HT1080 (cell line): ENCODE measurements around the gene HMOX1. TPM values are rescaled to one million over a fixed set of nuclear protein-coding genes. Genes with fewer than 3 reads are reported as not detected.

ENCODE experiments used
- DNase-seq: peaks from one replicate; pipeline ENCODE4 v3.0.0-alpha.2; 2015; ENCODE audit warnings: low read depth
- total RNA-seq: library from RNA; depleted of rRNA; stranded (reverse); fragments of >200 nt; shearing (Covaris generic); gene quantifications from 2 replicates; pipeline ENCODE4 v1.2.3, GENCODE V29; 2014

The HMOX1 gene
- total RNA-seq, 1 experiment from 2014 or later = 23.4 TPM

DNA sequence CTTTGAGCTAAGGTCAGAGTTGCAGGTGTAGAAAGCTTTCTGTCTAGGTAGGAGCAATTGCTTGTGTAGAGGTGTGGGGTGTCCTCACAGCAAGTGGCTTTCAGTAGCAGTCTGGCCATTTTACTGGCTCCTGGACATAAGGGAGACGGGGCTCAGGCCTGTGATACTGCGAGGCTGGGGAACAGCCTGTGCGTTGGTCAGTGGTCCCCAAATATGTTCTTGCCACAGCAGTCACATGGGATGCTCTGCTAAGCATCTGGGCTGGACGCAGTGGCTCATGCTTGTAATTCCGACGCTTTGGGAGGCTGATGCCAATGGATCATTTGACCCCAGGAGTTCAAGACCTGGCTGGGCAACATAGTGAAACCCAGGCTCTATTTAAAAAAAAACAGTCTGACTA lies 21.0 kb downstream of the HMOX1 start:
- DNase-seq = no peak

DNA sequence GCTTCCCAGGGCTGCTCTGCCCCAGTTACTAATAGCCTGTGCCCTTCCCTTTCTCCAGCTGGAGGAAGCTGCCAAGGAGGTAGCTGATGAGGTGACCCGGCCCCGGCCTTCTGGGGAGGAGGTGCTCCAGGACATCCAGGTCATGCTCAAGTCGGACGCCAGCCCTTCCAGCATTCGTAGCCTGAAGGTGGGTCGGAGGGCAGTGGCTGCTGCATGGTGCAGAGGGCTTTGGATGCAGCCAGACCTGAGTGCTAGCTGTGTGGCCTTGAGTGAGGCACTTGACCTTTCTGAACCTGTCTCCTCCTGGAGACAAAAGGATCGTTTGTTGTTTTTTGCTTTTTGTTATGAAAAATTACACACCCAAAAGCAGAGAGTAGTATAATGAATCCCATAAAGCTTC lies 22.5 kb downstream of the HMOX1 start:
- no peak for DNase-seq

DNA sequence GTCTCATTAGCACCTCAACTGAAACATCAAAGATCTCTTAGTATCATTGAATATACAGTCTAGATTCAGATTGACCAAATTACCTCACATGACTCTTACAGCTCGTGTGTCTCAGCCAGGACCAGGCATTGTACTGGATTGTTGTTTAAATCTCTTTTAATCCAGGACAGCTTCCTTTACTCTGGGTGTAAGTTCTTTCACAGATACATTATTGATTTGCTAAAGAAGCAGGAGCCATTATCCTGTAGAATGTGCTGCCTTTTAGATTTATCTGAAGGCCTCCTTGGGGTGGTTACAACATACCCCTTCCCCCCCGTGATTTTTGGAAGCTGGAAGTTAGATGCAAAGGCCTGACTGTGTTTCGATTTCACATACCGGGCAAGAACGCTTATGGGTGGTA lies 23.3 kb downstream of the HMOX1 start:
- DNase-seq = no peak

DNA sequence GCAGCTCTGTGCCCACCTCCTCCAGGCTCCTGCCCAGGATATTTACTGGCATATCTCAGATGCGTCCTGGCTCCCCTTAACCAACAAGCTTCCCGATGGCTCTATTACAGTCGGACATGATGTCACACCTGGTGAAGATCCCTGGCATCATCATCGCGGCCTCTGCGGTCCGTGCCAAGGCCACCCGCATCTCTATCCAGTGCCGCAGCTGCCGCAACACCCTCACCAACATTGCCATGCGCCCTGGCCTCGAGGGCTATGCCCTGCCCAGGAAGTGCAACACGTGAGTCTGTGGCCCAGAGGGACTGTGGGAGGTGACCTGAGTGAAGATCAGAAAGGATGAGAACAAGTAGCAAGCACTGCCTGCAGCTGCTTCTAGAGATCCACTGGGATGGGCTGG lies 25.5 kb downstream of the HMOX1 start:
- no peak for DNase-seq

DNA sequence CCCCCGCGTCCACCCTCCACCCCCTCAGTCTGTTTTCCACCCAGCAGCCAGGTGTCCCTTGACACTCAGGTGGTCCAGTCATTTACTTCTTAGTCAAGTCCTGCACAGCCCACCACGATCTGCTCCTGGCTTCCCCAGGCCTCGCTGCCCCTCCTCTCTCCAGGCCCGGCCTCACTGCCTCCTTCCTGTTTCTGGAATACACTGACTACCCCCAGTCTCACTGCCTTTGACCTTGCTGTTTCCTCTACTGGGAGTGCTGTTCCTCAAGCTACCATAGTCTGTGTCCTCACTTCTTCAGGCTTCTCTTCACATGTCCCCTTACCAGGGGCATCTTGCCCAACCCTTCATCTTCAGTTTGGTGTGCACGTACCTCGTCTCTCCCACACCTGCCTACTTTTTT lies 26.5 kb downstream of the HMOX1 start:
- no peak for DNase-seq

DNA sequence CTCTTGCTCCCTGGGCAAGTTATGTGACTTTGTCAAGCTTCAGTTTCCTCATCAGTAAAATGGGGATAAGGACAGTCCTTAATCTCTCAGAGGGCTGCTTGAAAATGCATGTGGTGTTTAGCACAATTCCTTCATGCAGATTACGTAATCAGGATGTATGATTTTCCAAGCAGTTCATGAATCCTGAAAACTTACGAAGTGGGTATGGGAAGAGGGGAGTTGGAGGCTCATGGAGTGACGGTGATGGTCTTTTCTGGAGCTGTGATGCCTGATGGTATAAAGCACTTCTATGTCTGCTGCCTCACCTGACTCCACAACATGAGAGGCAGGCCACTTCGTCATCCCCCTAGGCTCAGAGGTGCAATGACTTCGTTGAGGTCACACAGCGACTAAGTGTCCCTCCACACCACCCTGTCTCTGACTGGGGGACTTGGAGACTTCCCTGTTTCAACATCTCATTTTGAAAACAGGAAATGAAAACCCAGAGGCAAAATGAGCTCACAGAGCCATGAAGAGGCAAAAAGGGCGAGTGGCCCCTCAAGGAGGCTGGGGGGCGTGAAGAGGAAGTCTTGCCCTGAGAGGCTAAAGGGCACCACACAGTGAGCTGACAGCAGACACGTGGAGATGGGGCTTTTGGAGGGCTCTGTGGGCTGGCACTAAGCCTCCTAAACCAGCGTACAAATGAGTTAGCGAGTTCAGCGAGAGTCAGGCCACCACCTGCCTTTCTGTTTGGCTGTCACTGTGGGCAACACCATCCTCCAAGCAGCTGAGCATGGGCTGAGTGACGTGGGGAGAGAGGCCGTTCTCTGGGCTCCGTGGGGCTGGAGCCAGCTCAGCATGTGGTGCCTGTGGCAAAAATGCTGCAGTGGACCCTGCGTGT lies 29.1 kb downstream of the HMOX1 start:
- DNase-seq = no peak

DNA sequence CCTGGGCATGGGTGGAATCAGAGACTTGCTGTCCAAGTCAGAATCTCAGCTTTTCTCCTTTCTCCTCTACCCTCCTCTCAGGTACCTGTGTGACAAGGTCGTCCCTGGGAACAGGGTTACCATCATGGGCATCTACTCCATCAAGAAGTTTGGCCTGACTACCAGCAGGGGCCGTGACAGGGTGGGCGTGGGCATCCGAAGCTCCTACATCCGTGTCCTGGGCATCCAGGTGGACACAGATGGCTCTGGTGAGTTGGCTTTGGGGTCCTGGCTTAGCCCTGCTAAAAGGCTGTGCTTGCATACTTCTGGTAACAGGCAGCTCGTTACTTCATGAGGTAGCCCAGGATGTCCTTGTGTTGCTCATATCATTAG lies 29.8 kb downstream of the HMOX1 start:
- no peak for DNase-seq

DNA sequence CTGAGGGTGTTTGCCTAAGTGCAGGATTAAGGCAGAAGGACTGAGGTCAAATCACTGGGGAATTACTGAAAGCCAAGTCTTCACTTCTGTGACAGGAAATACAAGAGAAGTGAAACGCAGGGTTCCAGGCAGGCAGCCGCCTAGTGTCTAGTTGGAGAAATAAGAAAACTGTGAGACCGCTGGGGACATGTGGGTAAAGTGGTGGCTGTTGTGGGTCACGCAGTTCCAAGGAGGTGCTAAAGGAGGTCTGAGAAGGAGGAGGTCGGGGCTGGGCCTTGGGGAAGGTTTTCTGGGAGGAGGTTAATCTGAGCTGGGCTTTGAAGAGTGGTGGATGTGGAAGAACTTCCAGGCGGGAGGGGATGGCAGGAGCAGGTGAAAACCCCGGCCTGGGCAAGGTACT lies 30.2 kb downstream of the HMOX1 start:
- no peak for DNase-seq

DNA sequence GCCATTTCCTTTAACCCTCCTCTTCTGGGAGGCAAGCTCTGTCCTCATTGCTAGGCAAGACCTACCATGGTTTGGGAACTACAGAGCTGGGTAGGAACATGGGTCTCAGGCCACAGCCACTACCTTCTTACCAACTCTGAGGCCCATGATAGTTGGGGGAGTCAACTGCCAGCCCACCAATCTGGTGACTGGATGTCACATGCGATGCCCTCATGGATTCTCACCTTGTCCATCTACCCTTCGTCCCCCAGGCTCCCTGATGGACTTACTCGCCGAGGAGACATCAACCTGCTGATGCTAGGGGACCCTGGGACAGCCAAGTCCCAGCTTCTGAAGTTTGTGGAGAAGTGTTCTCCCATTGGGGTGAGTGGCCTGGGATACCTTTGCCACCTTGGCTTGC lies 32.7 kb downstream of the HMOX1 start:
- no peak for DNase-seq

DNA sequence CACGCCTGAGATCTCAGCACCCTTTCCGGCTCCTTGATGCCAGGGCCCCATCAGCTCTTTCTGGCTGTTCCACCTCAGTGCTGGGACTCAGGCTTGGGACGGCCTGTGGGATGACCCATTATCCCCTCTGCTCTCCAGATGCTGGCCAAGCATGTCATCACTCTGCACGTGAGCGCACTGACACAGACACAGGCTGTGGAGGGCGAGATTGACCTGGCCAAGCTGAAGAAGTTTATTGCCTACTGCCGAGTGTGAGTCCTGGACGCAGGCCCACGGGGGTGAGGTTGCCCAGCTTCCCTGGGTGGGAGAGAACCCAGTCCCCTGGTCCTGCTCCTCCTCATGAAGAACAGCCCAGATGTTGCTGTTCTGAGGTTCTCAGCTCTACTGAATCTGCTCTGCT lies 36.7 kb downstream of the HMOX1 start:
- no peak for DNase-seq

DNA sequence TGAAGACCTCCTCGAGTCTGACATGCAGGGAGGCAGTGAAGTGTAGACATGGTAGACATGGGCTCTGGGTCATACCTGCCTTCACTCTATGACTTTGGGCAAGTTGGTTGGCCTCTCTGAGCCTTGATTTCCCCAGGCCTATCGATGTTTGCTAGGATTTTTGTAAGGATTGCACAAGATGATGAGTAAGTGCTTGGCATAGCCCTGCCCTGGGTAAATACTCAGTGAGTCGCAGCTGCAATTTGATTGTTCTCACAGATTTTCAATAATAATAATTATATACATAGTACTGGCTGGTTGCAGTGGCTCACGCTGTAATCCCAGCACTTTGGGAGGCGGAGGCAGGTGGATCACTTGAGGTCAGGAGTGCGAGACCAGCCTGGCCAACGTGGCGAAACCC lies 37.2 kb downstream of the HMOX1 start:
- DNase-seq = no peak

DNA sequence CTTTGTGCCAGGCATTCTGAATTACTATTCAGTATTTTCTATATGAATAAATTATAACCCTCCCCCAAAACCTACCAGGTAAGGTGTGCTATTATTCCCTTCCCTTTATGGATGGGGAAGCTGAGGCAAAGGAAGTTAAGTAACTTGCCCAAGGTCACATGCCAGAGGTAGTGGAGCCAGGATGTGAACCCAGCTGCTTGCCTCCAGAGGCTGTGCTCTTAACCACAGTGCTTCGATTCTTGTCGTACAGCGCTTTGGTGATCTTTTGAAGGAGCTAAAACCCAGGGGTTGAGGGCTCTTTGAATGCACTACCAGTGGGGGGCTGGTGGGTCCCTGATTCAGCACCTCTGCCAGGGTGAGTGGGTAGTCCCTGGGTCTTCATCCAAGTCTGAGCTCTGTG lies 37.8 kb downstream of the HMOX1 start:
- DNase-seq = no peak

DNA sequence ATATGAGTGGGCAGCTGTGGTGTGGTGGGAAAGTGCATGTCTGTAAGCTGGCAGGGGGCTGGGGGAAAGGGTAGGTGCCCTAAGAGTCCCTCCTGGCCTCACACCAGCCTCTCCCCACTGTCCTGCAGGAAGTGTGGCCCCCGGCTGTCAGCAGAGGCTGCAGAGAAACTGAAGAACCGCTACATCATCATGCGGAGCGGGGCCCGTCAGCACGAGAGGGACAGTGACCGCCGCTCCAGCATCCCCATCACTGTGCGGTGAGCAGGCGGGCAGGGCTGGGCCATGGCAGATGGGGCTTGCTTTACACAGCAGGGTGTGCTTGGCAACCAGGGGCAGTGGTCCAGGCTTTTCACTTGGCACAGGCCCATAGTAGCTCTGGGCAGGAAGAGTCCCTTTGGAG lies 38.9 kb downstream of the HMOX1 start:
- DNase-seq = no peak

DNA sequence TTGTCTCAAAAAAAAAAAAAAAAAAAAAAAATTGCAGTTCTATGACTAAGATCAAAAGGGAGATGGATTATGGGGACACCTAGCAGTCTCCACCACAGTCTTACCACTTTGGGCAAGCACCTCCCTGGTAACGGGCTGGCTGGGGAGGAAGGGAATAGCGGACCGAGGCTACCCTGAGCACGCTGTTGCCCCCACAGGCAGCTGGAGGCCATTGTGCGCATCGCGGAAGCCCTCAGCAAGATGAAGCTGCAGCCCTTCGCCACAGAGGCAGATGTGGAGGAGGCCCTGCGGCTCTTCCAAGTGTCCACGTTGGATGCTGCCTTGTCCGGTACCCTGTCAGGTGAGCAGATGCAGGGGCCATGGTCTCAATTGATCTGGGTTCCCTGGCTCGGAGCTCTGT lies 40.2 kb downstream of the HMOX1 start:
- DNase-seq = no peak

DNA sequence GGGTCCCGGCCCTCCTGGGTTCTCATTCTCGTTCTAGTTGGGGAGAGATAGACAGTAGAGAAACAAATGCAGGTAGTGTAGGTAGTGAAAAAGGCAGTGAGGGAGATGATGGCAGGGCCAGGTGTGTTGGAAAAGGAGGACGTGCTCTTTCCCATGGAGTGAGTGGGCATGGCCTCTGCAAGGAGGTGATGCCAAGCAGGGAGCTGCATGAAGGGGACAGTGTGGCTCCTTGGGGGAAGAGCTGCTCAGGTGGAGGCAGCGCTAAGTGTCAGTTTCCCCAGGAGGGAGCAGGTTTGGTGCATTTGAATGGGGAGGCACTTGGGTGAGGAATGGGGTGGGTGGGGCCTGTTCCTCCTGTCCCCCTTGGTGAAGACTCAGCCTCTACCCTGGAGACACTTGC lies 41.2 kb downstream of the HMOX1 start:
- DNase-seq = no peak

DNA sequence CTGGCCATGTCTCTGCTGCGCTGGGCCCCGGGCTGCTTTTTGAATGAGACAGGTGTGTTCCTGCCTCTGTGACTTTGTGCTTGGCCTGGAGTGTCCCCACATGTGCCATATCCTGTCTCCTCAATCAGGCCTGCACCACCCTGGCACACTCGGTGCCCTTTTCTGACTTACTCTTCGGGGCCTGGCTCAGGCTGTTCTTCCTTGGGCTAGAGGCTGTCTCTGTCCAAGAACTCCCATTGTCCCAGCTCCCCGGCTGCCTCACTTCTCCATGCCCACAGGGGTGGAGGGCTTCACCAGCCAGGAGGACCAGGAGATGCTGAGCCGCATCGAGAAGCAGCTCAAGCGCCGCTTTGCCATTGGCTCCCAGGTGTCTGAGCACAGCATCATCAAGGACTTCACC lies 42.0 kb downstream of the HMOX1 start:
- DNase-seq = no peak

DNA sequence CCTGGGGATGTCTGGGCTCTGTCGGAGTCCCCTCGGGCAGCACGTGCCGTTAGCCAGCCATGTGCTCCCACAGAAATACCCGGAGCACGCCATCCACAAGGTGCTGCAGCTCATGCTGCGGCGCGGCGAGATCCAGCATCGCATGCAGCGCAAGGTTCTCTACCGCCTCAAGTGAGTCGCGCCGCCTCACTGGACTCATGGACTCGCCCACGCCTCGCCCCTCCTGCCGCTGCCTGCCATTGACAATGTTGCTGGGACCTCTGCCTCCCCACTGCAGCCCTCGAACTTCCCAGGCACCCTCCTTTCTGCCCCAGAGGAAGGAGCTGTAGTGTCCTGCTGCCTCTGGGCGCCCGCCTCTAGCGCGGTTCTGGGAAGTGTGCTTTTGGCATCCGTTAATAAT lies 43.2 kb downstream of the HMOX1 start:
- DNase-seq = no peak

DNA sequence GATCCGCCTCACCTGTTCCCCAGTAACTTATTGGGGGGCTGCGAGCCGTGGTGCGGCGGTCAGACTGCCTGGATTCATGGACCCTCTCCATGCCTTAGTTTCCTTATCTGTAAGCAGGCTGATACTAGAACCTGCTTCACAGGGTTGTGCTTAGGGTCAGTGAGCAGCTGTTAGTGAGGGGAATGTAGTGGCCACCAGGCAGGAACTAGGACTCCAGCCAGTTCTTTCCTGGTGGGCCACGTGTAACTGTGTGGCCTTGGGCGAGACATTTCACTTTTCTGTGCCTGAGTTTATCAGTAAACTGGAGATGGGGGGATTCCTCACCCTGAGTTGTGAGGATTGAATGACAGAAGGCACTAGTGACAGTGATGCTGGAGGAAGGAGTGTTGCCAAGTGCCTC lies 43.9 kb downstream of the HMOX1 start:
- DNase-seq = no peak

DNA sequence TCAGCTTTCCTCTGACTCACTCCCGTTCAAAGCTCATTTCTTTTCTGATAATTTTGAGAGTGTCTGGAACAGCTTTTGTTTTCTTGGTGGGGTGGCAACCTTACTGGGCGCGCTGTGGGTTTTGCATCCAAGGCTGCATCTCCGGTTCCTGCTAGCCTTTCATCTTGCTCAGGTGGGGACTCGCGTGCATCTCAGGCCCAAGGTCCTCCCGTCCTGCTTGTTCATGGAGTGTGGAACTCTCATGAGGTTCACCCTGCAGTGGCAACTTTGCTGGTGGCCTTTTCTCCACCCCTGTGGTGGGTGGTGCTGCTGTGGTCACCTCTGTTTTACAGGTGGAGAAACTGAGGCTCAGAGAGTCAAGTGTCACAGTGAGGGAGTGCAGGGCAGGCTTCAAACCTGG lies 44.6 kb downstream of the HMOX1 start:
- DNase-seq = no peak

DNA sequence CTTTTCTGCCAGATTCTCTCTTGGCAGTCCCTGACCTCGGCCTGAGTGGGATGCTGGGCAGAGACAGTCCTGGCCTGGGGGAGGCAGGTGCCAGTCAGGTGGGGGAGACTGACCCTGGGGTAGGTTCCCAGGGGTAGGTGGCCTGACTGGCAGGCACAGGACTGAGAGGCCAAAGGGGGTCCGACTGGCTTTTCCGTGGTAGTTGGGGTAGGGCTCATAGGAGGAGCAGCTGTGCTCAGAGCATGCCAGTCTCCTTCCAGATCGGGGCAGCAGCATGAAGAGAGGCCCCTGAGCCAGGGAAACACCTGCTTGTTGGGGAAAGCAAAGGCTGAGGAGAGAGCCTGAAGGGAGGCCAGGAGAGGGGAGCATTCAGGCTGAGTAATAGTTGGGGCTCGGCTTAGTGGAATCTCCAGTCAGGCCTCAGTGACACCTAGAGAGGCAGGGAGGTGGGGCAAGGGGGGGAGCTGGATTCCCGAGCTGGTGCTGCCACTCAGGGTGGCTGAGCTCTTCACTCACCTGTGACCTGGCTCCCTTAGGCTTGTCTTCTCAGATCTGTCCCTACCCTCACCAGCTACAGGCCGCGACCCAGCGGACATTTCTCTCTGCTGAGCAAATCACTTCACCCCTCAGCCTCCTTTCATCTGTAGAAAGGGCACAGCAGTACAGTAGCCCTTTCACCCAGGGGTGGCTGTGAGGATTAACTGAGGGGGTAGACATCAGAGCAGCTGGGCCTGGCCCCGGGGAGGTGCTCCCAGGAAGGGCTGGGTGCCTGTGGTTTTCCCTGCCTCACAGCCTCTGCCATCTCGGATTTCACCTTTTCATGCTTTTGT lies 45.3 kb downstream of the HMOX1 start:
- peak; percentile 36 for DNase-seq

DNA sequence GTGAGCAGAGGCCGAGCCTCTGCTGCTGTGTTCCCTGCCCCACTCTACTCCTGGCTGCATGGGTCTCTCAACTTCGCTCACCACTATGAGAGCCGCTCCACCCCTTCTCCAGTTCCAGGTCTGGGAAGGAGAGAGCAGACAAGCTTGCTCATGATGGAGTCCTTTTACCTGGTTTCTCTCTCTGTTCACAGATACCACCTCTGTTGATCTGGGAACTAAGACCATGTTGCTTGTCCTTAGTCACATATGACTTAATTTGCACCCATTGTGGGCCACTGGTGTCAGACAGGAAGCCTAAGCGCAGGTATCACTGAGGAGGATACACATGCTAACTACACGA lies 45.9 kb downstream of the HMOX1 start:
- DNase-seq = no peak

DNA sequence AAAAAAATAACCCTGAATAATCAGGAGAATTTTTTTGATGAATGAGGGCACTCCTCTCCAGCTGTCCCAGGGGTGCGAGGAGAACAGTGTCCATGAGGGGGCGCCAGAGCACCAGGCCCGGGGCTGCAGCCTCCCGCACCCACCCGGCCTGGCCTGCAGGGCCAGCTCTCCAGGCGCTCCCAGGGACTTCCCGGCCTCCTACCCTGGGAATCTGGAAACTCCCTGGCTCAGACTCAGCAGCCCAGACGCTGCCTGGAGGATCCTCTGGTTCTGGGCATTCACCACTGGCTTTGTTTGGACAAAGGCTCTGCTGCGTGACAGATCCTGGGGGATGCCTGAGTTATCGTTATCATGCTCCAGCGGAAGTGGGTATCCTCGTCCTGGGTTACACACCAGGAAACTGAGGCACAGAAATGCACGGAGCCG lies 50.0 kb downstream of the HMOX1 start:
- peak; percentile 78 for DNase-seq
